Activated T-helper 2 cell treated with anti-CD3 and anti-CD28 coated beads, Interferon-gamma antibody, Interleukin-2, Interleukin-4, amounts not matched to agents 10 μg/mL and 5 μg/mL and 100 μg/mL, durations not matched to agents 14 hours and 24 hours and 36 hours (primary cell): ENCODE data around the gene URI1. TPM values are rescaled to one million over a fixed set of nuclear protein-coding genes. Genes with fewer than 3 reads are reported as not detected.

Source experiments
- DNase-seq: peaks from one replicate; pipeline ENCODE4 v3.0.0; 2021; ENCODE audit warnings: low spot score
- H3K27ac Mint-ChIP-seq: one replicate; pipeline ENCODE4 v1.8.0; 2021; ENCODE audit warnings: mixed read lengths
- H3K27me3 Mint-ChIP-seq: one replicate; pipeline ENCODE4 v1.8.0; 2021; ENCODE audit warnings: low read depth, mixed read lengths
- H3K36me3 Mint-ChIP-seq: one replicate; pipeline ENCODE4 v1.8.0; 2021; ENCODE audit warnings: low read depth, mixed read lengths
- H3K4me1 Mint-ChIP-seq: one replicate; pipeline ENCODE4 v1.8.0; 2021; ENCODE audit warnings: low read depth, mixed read lengths
- H3K4me3 Mint-ChIP-seq: one replicate; pipeline ENCODE4 v1.8.0; 2021; ENCODE audit warnings: low read depth, mild to moderate bottlenecking, moderate library complexity, mixed read lengths
- H3K9me3 Mint-ChIP-seq: one replicate; pipeline ENCODE4 v1.8.0; 2021; ENCODE audit warnings: mixed read lengths
- intact Hi-C: fragments of 100-400 bp; cut with micrococcal nuclease; formaldehyde crosslinking; loops from one replicate; pipeline ENCODE4 v1.15.1; 2023
- total RNA-seq: library from RNA; stranded (reverse); gene quantifications from 2 replicates; pipeline ENCODE4 v1.2.3, GENCODE V29; 2022

Gene URI1
- total RNA-seq, 1 donor from 2014 or later = 55.6 TPM

DNA sequence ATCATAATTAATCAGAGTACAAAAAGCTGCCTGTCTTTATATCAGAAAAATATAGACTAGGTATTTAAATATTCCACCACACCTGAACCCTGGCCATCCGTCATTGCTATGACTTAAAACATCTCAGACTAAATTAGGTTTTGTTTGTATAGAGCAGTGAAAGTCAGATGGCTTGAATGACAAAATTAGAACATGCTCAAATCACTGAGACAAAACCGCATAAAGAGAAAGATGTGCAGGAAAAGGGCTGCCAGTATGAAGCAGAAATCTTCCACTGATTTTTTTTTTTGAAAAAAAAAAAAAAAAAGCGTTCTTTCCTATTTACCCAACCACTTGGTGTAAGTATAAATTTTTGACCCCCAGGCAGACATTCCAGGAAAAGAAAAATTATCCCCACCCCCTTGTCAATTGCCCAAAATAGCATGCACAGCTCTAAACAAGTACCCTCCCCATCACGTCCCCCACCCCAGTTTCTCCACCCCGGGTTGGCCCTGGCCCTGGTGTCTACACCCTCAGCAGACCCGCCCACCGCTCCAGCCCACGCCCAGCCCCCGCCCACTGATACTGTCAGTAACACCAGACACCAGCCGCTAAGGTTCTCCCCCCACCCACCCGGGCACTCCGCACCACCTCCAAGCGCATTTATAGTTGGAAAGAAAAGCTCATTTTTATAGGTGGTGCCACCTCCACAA lies 118.6 kb downstream of the URI1 start:
- Mint-ChIP-seq H3K36me3 (no peaks in the 10 kb centered on the region), H3K27me3 (peaks cover 3% of the 10 kb centered on the region), H3K4me1 (no peaks in the 10 kb centered on the region), H3K9me3 (no peaks in the 10 kb centered on the region), H3K4me3 (no peak overlapping the region), H3K27ac (no peak overlapping the region)
- intact Hi-C loops = no loop called here
- DNase-seq = no peak

DNA sequence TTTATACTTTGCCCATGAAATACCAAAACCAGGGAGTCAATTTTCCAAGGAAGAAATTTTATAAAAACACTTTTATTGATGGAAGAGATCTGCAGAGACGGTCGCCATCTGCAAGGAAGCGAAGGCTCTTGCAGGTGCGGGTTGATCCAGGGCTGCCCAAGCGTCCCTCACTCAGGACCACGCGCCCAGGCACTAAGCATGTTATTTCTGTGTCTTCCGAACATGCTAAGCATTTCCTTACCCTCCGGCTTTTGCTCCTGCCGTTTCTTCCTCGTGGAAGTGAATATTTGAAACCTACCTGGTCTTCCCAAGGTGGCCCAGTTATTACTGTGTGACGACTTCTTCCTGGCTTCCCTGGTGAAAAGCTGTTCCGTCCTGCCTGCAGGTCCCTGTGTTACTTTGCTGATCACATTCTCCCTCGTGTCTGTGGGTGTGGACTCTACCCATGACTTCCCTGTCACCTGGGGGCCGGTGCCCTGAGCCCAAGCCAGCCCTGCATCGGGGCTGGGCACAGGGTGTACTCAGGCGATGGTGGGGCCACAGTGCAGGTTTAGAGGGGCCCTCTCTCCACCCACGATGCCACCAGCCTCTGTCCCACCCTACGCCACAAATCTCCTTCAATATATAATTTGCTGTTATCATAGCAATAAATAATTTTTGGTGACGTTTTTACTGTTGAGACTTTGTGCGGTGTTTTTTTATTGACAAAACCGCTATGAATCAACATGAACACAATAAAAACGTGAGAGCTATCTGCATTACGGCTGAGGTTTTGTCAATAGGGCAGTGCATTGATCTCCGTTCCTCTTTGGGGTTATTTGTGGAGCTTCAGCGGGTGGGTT lies 119.4 kb downstream of the URI1 start:
- no peaks in the 10 kb centered on the region for H3K4me1 Mint-ChIP-seq
- no peaks in the 10 kb centered on the region for H3K36me3 Mint-ChIP-seq
- peaks cover 3% of the 10 kb centered on the region for H3K27me3 Mint-ChIP-seq
- H3K4me3 Mint-ChIP-seq = no peak overlapping the region
- H3K27ac Mint-ChIP-seq = no peak overlapping the region
- no peaks in the 10 kb centered on the region for H3K9me3 Mint-ChIP-seq
- DNase-seq = no peak
- intact Hi-C loops = no loop called here

- no peak overlapping the region for H3K27ac Mint-ChIP-seq
- H3K27me3 Mint-ChIP-seq = peaks cover 3% of the 10 kb centered on the region
- H3K36me3 Mint-ChIP-seq = no peaks in the 10 kb centered on the region
- intact Hi-C loops = no loop called here
- H3K9me3 Mint-ChIP-seq = no peaks in the 10 kb centered on the region
- no peak for DNase-seq
- no peak overlapping the region for H3K4me3 Mint-ChIP-seq
- H3K4me1 Mint-ChIP-seq = no peaks in the 10 kb centered on the region
These were observed 120.2 kb downstream of the URI1 start for GRCh38 chr19:30062065-30062906.

DNA sequence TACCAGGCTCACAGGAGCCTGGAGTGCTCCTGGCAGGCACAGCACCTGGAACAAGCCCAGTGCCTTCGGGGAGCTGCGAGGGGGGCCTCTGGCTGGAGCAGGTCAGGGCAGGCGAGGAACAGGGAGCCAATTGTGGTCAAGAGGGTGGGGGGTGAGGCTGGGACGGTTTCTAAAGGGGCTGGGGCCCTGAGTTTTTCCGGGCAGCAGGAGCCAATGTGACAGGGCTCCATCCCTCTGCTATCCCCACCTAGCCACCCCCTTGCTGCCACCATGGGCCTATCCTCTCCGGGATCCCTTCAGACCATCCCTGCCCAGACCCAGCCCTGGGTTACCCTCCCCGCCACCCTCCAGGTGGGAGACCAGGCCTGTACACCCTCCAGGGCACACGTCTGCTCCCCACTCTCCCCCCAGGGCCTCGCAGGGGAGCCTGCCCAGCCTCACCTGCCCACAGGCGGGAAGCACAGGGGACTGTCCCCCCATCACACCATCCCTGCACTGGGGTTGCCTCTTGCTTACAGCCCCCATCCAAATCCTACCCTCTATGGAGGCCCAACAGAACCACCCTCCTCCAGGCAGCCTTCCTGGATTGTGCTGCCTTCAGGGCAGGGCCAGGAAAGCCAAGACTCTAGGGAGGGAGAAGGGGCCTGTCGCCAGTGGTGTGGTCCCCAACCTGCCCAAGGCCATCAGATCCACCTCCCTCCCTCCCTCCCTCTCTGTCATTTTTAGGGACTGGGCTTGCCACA lies 121.0 kb downstream of the URI1 start:
- no peak for DNase-seq
- no peaks in the 10 kb centered on the region for H3K9me3 Mint-ChIP-seq
- intact Hi-C loops = no loop called here

GRCh38 chr19:30063650-30064347 lies 121.8 kb downstream of the URI1 start:
- Mint-ChIP-seq H3K4me1 (no peaks in the 10 kb centered on the region), H3K4me3 (no peak overlapping the region), H3K9me3 (no peaks in the 10 kb centered on the region), H3K27me3 (no peaks in the 10 kb centered on the region), H3K36me3 (no peaks in the 10 kb centered on the region), H3K27ac (no peak overlapping the region)
- intact Hi-C loops = no loop called here
- no peak for DNase-seq

More for the DNA sequence above, 121.0 kb downstream of the URI1 start:
- no peaks in the 10 kb centered on the region for H3K36me3 Mint-ChIP-seq
- no peak overlapping the region for H3K27ac Mint-ChIP-seq
- no peak overlapping the region for H3K4me3 Mint-ChIP-seq
- H3K27me3 Mint-ChIP-seq = no peaks in the 10 kb centered on the region
- H3K4me1 Mint-ChIP-seq = no peaks in the 10 kb centered on the region

DNA sequence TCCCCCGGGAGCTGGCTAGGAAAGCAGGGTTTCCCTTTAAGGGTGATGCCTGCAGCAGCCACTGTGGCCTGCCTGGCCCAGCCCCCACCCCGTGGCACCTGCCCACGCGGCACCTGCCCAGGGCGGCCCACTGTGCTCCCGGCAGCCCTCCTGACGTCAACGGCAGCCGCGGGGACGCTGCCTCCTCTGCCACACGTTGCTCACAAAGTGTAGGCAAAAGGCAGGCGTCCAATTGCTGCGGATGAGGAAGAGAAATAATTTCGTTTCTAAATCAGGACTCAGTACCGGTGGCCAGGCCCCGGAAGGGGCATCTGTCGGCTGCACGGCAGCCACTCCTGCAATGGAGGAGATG lies 122.3 kb downstream of the URI1 start:
- Mint-ChIP-seq H3K27ac (no peak overlapping the region), H3K4me3 (no peak overlapping the region), H3K9me3 (no peaks in the 10 kb centered on the region), H3K4me1 (no peaks in the 10 kb centered on the region), H3K36me3 (no peaks in the 10 kb centered on the region), H3K27me3 (no peaks in the 10 kb centered on the region)
- intact Hi-C loops = no loop called here
- no peak for DNase-seq

- no peaks in the 10 kb centered on the region for H3K4me1 Mint-ChIP-seq
- H3K9me3 Mint-ChIP-seq = no peaks in the 10 kb centered on the region
- no peak overlapping the region for H3K4me3 Mint-ChIP-seq
- intact Hi-C loops = no loop called here
- no peak overlapping the region for H3K27ac Mint-ChIP-seq
- H3K36me3 Mint-ChIP-seq = no peaks in the 10 kb centered on the region
- DNase-seq = no peak
- no peaks in the 10 kb centered on the region for H3K27me3 Mint-ChIP-seq
These were observed 122.9 kb downstream of the URI1 start for GRCh38 chr19:30064771-30065494.

- intact Hi-C loops = no loop called here
- Mint-ChIP-seq H3K9me3 (no peaks in the 10 kb centered on the region), H3K36me3 (no peaks in the 10 kb centered on the region), H3K27ac (no peak overlapping the region), H3K27me3 (no peaks in the 10 kb centered on the region), H3K4me3 (no peak overlapping the region), H3K4me1 (no peaks in the 10 kb centered on the region)
- DNase-seq = no peak
These were observed 123.9 kb downstream of the URI1 start for GRCh38 chr19:30065680-30066606.

Other genes starting within 250 kb of the URI1 start
- gene C19orf12, start 227.0 kb upstream of the URI1 start, total RNA-seq = 41.9 and 42.2 TPM in 2 replicates
- gene CCNE1, start 130.2 kb upstream of the URI1 start, total RNA-seq = 37.4 and 39.6 TPM in 2 replicates